ENCODE data around the gene SNCAIP. TPM values are rescaled to one million over a fixed set of nuclear protein-coding genes. Genes with fewer than 3 reads are reported as not detected.

Gene SNCAIP
- total RNA-seq, 4 donors from 2014 or later: 0.83 to 4.2 (median 2.9) TPM

- H3K27me3 ChIP-seq: no peaks in the 10 kb centered on the region
- H3K4me1 ChIP-seq: peaks cover 0 to 27% (median 6%) of the 10 kb centered on the region in 4 donors
- H3K4me3 ChIP-seq: no peak overlapping the region
- no peak overlapping the region for H3K27ac ChIP-seq (replicated peaks in 1 of 4)
- intact Hi-C loops (cut with DNase I): no loop called here
- no peaks in the 10 kb centered on the region for H3K36me3 ChIP-seq
- H3K9me3 ChIP-seq: no peaks in the 10 kb centered on the region
- DNase-seq (ENCODE audit: extremely low spot score): no peak
- WGBS: 61% methylated on average over 5 of the region's 5 CpGs
- TF ChIP-seq CTCF (IDR thresholded peaks at IDR 0.05): no peak
- no peak for TF ChIP-seq EP300 (IDR thresholded peaks at IDR 0.05)
- TF ChIP-seq POLR2A (IDR thresholded peaks at IDR 0.05; ENCODE audit: low read depth): no peak
- no peak for TF ChIP-seq POLR2AphosphoS5 (IDR thresholded peaks at IDR 0.05)
These were observed 56.6 kb downstream of the SNCAIP start for GRCh38 chr5:122368510-122369251.

DNA sequence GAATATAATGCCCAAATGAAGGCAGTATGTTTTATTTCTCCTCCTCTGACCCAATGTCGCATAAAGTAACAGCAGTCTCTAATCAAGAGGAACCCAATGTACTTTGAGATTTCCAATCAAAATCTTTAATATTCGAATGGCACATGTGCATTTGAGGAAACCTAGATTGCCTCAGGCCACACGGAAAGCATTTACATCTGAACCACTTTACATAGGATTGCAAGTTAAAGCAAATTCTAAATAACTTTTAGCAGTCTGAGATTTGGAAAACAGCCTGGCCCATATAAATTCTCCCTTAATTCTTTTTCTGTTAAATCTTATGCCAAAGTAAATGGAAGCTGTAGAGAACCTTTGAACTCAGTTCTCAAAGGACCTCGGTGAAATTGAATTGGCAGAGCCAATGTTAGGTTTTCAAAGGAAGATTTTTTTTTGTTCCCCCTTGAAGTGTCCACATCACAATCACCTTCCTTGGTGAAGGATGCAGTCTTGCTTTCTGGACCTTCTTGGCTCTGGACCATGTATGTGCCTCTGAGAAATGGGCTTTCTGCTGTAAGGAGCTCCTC, 57.3 kb downstream of the SNCAIP start:
- H3K27ac ChIP-seq (replicated peaks in 1 of 4): no peak overlapping the region
- DNase-seq (ENCODE audit: extremely low spot score): no peak
- TF ChIP-seq POLR2AphosphoS5 (IDR thresholded peaks at IDR 0.05) (no peak), CTCF (IDR thresholded peaks at IDR 0.05) (no peak), POLR2A (IDR thresholded peaks at IDR 0.05; ENCODE audit: low read depth) (no peak), EP300 (IDR thresholded peaks at IDR 0.05) (no peak)
- WGBS: 60% methylated on average over 4 of the region's 4 CpGs
- no peaks in the 10 kb centered on the region for H3K27me3 ChIP-seq
- H3K4me3 ChIP-seq: no peak overlapping the region
- intact Hi-C loops (cut with DNase I): no loop called here
- H3K36me3 ChIP-seq: no peaks in the 10 kb centered on the region
- no peaks in the 10 kb centered on the region for H3K9me3 ChIP-seq
- H3K4me1 ChIP-seq: peaks cover 0 to 27% (median 6%) of the 10 kb centered on the region in 4 donors

- TF ChIP-seq POLR2AphosphoS5 (IDR thresholded peaks at IDR 0.05) (no peak), CTCF (IDR thresholded peaks at IDR 0.05) (no peak), EP300 (IDR thresholded peaks at IDR 0.05) (no peak), POLR2A (IDR thresholded peaks at IDR 0.05; ENCODE audit: low read depth) (no peak)
- Histone ChIP-seq H3K4me1 (peaks cover 0 to 27% (median 6%) of the 10 kb centered on the region in 4 donors), H3K36me3 (no peaks in the 10 kb centered on the region), H3K27ac (replicated peaks in 1 of 4) (no peak overlapping the region), H3K9me3 (no peaks in the 10 kb centered on the region), H3K27me3 (no peaks in the 10 kb centered on the region), H3K4me3 (no peak overlapping the region)
- intact Hi-C loops (cut with DNase I): no loop called here
- WGBS: 61% methylated on average over 2 of the region's 2 CpGs
- DNase-seq (ENCODE audit: extremely low spot score): no peak
These were observed 59.6 kb downstream of the SNCAIP start for GRCh38 chr5:122371511-122372151.

DNA sequence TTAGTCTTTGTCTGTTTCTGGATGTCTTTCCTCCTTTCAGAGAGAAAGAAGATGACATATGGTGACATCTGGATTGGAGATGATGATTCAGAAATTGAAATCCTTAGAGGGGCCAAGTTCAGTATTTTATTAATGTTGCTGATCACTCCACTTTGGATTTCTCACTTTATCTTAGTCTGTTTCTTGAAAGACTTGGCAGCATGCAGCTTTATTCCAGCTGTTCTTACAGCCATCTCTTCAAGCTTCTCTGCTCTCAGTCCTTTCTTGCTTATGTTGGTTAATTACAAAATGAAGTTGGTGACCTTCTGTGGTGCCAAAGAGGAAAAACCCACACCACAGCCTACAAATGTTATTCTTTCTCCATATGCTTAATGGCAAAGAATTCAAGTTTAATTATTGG, 62.1 kb downstream of the SNCAIP start:
- H3K36me3 ChIP-seq: no peaks in the 10 kb centered on the region
- H3K27me3 ChIP-seq: no peaks in the 10 kb centered on the region
- peaks cover 0 to 16% (median 4%) of the 10 kb centered on the region in 4 donors for H3K4me1 ChIP-seq
- H3K4me3 ChIP-seq: no peak overlapping the region
- DNase-seq (ENCODE audit: extremely low spot score): no peak
- no peaks in the 10 kb centered on the region for H3K9me3 ChIP-seq
- TF ChIP-seq POLR2AphosphoS5 (IDR thresholded peaks at IDR 0.05) (no peak), POLR2A (IDR thresholded peaks at IDR 0.05; ENCODE audit: low read depth) (no peak), EP300 (IDR thresholded peaks at IDR 0.05) (no peak), CTCF (IDR thresholded peaks at IDR 0.05) (no peak)
- H3K27ac ChIP-seq (replicated peaks in 1 of 4): no peak overlapping the region
- intact Hi-C loops (cut with DNase I): no loop called here
